GM12878 (cell line): ENCODE measurements around the gene MTMR4. TPM values are rescaled to one million over a fixed set of nuclear protein-coding genes. Genes with fewer than 3 reads are reported as not detected.
"Not testable (repeated sequence)": the region's sequence is repeated elsewhere in the genome, so short reads cannot be mapped to it uniquely, and the experiment has no call there.

ENCODE experiments used
- ATAC-seq: fragments of 200-7000 bp; cut with Tn5 transposase; 3 replicates; pipeline ENCODE4 v1.9.1; 2020; ENCODE audit warnings: mild to moderate bottlenecking, moderate library complexity
- BruUV-seq: library from RNA; stranded (reverse); fragments of 400-500 nt; replicated peaks from 2 replicates; lab custom pipeline; 2021; lab: Mats Ljungman, UMichigan
- CTCF ChIA-PET: fragments of 300-600 bp; sonication (Branson Sonifier 250); formaldehyde crosslinking; extraction: SDS; loops from one replicate; lab custom pipeline; 2021; ENCODE audit warnings: inconsistent platforms; lab: Yijun Ruan, JAX
- POLR2A ChIA-PET: fragments of 350-600 bp; formaldehyde crosslinking; extraction: SDS; loops from one replicate; lab custom pipeline; 2021; ENCODE audit warnings: inconsistent platforms; lab: Charles Lee
- RAD21 ChIA-PET: fragments of 300-600 bp; sonication (Branson Sonifier 250); formaldehyde crosslinking; loops from one replicate; lab custom pipeline; 2023; ENCODE audit warnings: antibody characterized with exemption; ENCODE audit not compliant: unreplicated experiment; lab: Charles Lee
- SMC1A ChIA-PET: fragments of 300-600 bp; sonication (Branson Sonifier 250); formaldehyde crosslinking; loops from one replicate; lab custom pipeline; 2023; ENCODE audit not compliant: unreplicated experiment, uncharacterized antibody; lab: Charles Lee
- DNase-seq: peaks from one replicate; pipeline ENCODE4 v3.0.0-alpha.2; 2011; ENCODE audit warnings: low read depth, low spot score
- FAIRE-seq: peaks from 3 replicates; lab custom pipeline; 2011; peaks lifted over from hg19 to GRCh38; lab: Jason Lieb, UNC
- H2AFZ ChIP-seq: 2 replicates; pipeline ENCODE4 v1.6.0; 2011; ENCODE audit warnings: low read depth, low read length, control low read depth; ENCODE audit not compliant: control insufficient read depth
- H3K27ac ChIP-seq: 2 replicates; pipeline ENCODE4 v1.5.1; 2011; ENCODE audit warnings: control low read depth; ENCODE audit not compliant: control insufficient read depth, insufficient read depth
- H3K27me3 ChIP-seq, 2 experiments: replicated peaks in 1 of 2; 2 replicates each; pipeline versions ENCODE4 v1.6.0 to v1.6.1; 2011; ENCODE audit warnings: low read length in 1 of 2; ENCODE audit not compliant: control insufficient read depth in 2 of 2, insufficient read depth in 2 of 2
- H3K36me3 ChIP-seq, 2 experiments: 2 replicates each; pipeline ENCODE4 v1.5.1; 2011; ENCODE audit warnings: low read length in 1 of 2; ENCODE audit not compliant: control insufficient read depth in 2 of 2, insufficient read depth in 2 of 2
- H3K4me1 ChIP-seq: 2 replicates; pipeline ENCODE4 v1.6.1; 2011; ENCODE audit warnings: mild to moderate bottlenecking, low read length, moderate library complexity, mixed read lengths; ENCODE audit not compliant: control insufficient read depth, insufficient read depth
- H3K4me2 ChIP-seq: 2 replicates; pipeline ENCODE4 v1.6.0; 2011; ENCODE audit warnings: control low read depth; ENCODE audit not compliant: control insufficient read depth, insufficient read depth
- H3K4me3 ChIP-seq: fragments of 200-600 bp; sonication (generic); 2 replicates; pipeline ENCODE4 v1.5.1; 2016
- H3K79me2 ChIP-seq: 2 replicates; pipeline ENCODE4 v1.6.0; 2011; ENCODE audit warnings: low read length; ENCODE audit not compliant: control insufficient read depth, insufficient read depth
- H3K9ac ChIP-seq: 2 replicates; pipeline ENCODE4 v1.8.0; 2011; ENCODE audit warnings: low read length, control low read depth, mixed read lengths; ENCODE audit not compliant: control insufficient read depth, insufficient read depth
- H3K9me3 ChIP-seq: replicated peaks from 3 replicates; pipeline ENCODE4 v1.5.1; 2011; ENCODE audit warnings: mild to moderate bottlenecking, low read length; ENCODE audit not compliant: control insufficient read depth, insufficient read depth
- H4K20me1 ChIP-seq: 2 replicates; pipeline ENCODE4 v1.6.0; 2011; ENCODE audit not compliant: control insufficient read depth, insufficient read depth
- CBX5 ChIP-seq: sonication (generic); IDR thresholded peaks from 2 replicates; pipeline ENCODE4 v1.6.1; 2016; ENCODE audit warnings: low read depth, moderate library complexity, mild to moderate bottlenecking, inconsistent platforms
- CREB1 ChIP-seq: IDR thresholded peaks from 2 replicates; pipeline ENCODE4 v1.6.1; 2012; ENCODE audit warnings: low read depth, mild to moderate bottlenecking, inconsistent platforms
- ETV6 ChIP-seq, 2 experiments: fragments of 450-650 bp in 1 of 2; IDR thresholded peaks in 1 of 2; conservative IDR thresholded peaks in 1 of 2; 2 replicates each; pipeline ENCODE4 v1.6.1; 2014; ENCODE audit warnings: antibody characterized with exemption in 1 of 2, borderline replicate concordance in 1 of 2, low read depth in 1 of 2, mild to moderate bottlenecking in 1 of 2, moderate library complexity in 1 of 2
- IRF4 ChIP-seq: IDR thresholded peaks from 2 replicates; pipeline ENCODE4 v1.6.1; 2011; ENCODE audit warnings: low read depth, low read length
- NFXL1 ChIP-seq: fragments of 450-650 bp; IDR thresholded peaks from 2 replicates; pipeline ENCODE4 v1.6.1; 2017; ENCODE audit warnings: antibody characterized with exemption, mild to moderate bottlenecking, borderline replicate concordance
- NFYA ChIP-seq: IDR thresholded peaks from 2 replicates; pipeline ENCODE4 v1.6.1; 2011; ENCODE audit warnings: low read depth, mild to moderate bottlenecking, low read length, improper control_type of control experiment, borderline replicate concordance
- RBBP5 ChIP-seq: fragments of 200-600 bp; sonication (generic); conservative IDR thresholded peaks from 2 replicates; pipeline ENCODE4 v1.6.1; 2016
- SMAD5 ChIP-seq: IDR thresholded peaks from 2 replicates; pipeline ENCODE4 v1.6.1; 2016; ENCODE audit warnings: antibody characterized with exemption, low read depth
- SREBF2 ChIP-seq: IDR thresholded peaks from 2 replicates; pipeline ENCODE4 v1.6.1; 2012; ENCODE audit warnings: mild to moderate bottlenecking, low read length
- TAF1 ChIP-seq: IDR thresholded peaks from 2 replicates; pipeline ENCODE4 v1.6.1; 2011; ENCODE audit warnings: mild to moderate bottlenecking, low read depth, low read length, borderline replicate concordance
- TCF12 ChIP-seq: IDR thresholded peaks from 2 replicates; pipeline ENCODE4 v1.6.1; 2011; ENCODE audit warnings: low read depth, mild to moderate bottlenecking, low read length
- YBX1 ChIP-seq: fragments of 450-650 bp; IDR thresholded peaks from 2 replicates; pipeline ENCODE4 v1.6.1; 2016; ENCODE audit warnings: antibody characterized with exemption
- YY1 ChIP-seq: IDR thresholded peaks from 2 replicates; pipeline ENCODE4 v1.6.1; 2011; ENCODE audit warnings: low read depth, mild to moderate bottlenecking, low read length
- WGBS: methylation state at CpG from one replicate; pipeline ENCODE4 v1.1.6; 2016; ENCODE audit warnings: low lambda C conversion rate; ENCODE audit not compliant: insufficient replicate concordance, insufficient coverage; ENCODE audit errors: missing lambda C conversion rate; 5-methylcytosine and 5-hydroxymethylcytosine counted together
- in situ Hi-C: fragments of 300-500 bp; cut with MboI; formaldehyde crosslinking; loops from 9 replicates; pipeline ENCODE4 v1.14.3; 2018; ENCODE audit warnings: mixed read lengths
- intact Hi-C: fragments of 100-400 bp; cut with micrococcal nuclease; formaldehyde crosslinking; loops from one replicate; pipeline ENCODE4 v1.14.2; 2022; ENCODE audit not compliant: unreplicated experiment
- polyA plus RNA-seq, 11 experiments: library from polyadenylated mRNA; depleted of rRNA in 4 of 11; unstranded in 6 of 11; stranded (reverse) in 5 of 11; fragments of >200 nt; fragmentation: Nextera tagmentation in 4 of 11; fragmentation: Illumina TruSeq in 1 of 11; extraction: Ambion mirVana in 4 of 11; extraction: Trizol in 1 of 11; gene quantifications; 1 replicate in 1 of 11; 2 replicates in 10 of 11; pipeline versions ENCODE4 v1.2.1 to v1.2.3, GENCODE V29; 2011 to 2016; ENCODE audit warnings: inconsistent platforms in 2 of 11, missing spikeins in 2 of 11, low read depth in 1 of 11
- total RNA-seq, 4 experiments: library from RNA; depleted of rRNA in 3 of 4; stranded (reverse); fragments of >200 nt in 3 of 4; fragmentation: Illumina TruSeq in 1 of 4; extraction: Trizol in 1 of 4; gene quantifications; 2 replicates each; pipeline versions ENCODE4 v1.2.1 to v1.2.3, GENCODE V29; 2013 to 2021
- TF ChIP-seq, protein P1 (sequence below): fragments of 150-350 bp; IDR thresholded peaks from 2 replicates; pipeline ENCODE4 v1.6.1; 2014; ENCODE audit warnings: mild to moderate bottlenecking, low read depth, low read length
- TF ChIP-seq, protein P2 (sequence below): fragments of 450-650 bp; IDR thresholded peaks from 2 replicates; pipeline ENCODE4 v1.6.1; 2016; ENCODE audit warnings: mild to moderate bottlenecking
- TF ChIP-seq, protein P3 (sequence below): IDR thresholded peaks from 2 replicates; pipeline ENCODE4 v1.6.1; 2011; ENCODE audit warnings: low read depth, mild to moderate bottlenecking, low read length, moderate library complexity, borderline replicate concordance; ENCODE audit errors: extremely low read depth

MTMR4 gene
- total and polyA plus RNA-seq, 10 of the 15 experiments (the other 5 are each of a cell fraction or from before 2014, with no cell fraction given), result 12.8 to 127 (median 53.2) TPM

DNA sequence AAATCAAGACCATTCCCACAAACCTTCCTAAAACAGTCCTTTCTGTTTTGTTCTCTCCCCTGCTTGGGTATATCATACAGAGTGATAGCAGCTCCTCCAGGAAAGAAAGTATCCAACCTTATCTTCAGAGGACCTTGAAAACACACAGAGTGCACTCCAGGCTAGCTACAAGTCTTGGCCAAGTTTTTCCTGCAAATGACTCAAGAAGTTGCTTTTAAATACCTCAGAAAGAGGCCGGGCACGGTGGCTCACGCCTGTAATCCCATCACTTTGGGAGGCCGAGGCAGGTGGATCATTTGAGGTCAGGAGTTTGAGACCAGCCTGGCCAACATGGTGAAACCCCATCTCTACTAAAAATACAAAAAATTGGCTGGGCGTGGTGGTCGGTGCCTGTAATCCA, 11.3 kb downstream of the MTMR4 start:
- H3K27me3 ChIP-seq, H3K79me2 ChIP-seq, POLR2A ChIA-PET, DNase-seq, H3K27ac ChIP-seq, H3K4me2 ChIP-seq, intact Hi-C loops, H3K9ac ChIP-seq, H3K9me3 ChIP-seq, ATAC-seq, BruUV-seq, in situ Hi-C loops, H4K20me1 ChIP-seq, H3K4me3 ChIP-seq, CTCF ChIA-PET, H2AFZ ChIP-seq: not testable (repeated sequence)
- peak; percentile 41 for FAIRE-seq
- WGBS, result 99% methylated on average over 6 of the region's 6 CpGs
- ChIA-PET SMC1A (interaction anchor here (1.3 to 4.0 kb wide), 2 partner anchors 11 to 16 kb away, joined by 3 to 22 read pairs; partner anchors contain the start of gene MTMR4), RAD21 (interaction anchor here (0.6 kb wide), 1 partner anchor 72 kb away, joined by 3 read pairs; no protein-coding TSS in a partner anchor)
- peaks cover 19 to 62% of the 10 kb centered on the region in 2 experiments for H3K36me3 ChIP-seq
- H3K4me1 ChIP-seq, result peaks cover 20% of the 10 kb centered on the region

DNA sequence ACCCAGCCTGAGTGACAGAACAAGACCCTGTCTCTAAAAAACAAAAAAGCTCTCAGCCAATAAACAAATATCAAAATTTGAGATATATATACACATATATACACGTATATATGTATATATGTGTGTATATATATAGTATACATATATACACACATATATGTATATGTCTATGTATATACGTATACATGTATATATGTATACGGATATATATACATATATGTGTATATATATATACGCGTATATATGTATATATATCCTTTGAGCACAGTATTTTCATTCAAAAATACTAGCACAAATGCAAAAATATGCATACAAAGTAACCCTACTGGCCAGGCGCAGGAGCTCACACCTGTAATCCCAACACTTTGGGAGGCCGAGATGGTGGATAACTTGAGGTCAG, 13.0 kb downstream of the MTMR4 start:
- CTCF ChIA-PET, result interaction anchor here (0.6 kb wide), 1 partner anchor 85 kb away, joined by 3 read pairs; no protein-coding TSS in a partner anchor
- no TSS peak for BruUV-seq
- Histone ChIP-seq H3K27ac (no peak overlapping the region), H3K4me3 (no peak overlapping the region), H2AFZ (no peak overlapping the region), H3K27me3 (no peaks in the 10 kb centered on the region), H4K20me1 (no peaks in the 10 kb centered on the region; the same call in 1 of the 2 replicates), H3K4me1 (peaks cover 20% of the 10 kb centered on the region), H3K79me2 (peaks cover 8% of the 10 kb centered on the region), H3K9ac (no peak overlapping the region), H3K9me3 (no peaks in the 10 kb centered on the region), H3K4me2 (no peak overlapping the region), H3K36me3 (peaks cover 15 to 59% of the 10 kb centered on the region in 2 experiments)
- POLR2A ChIA-PET, result interaction anchor here (0.7 kb wide), 1 partner anchor 42 kb away, joined by 3 read pairs; no protein-coding TSS in a partner anchor
- FAIRE-seq, result no peak
- intact Hi-C loops (no loop called here), in situ Hi-C loops (no loop called here)
- RAD21 ChIA-PET, result no interaction called here
- DNase-seq, result no peak
- no peak for ATAC-seq
- WGBS, result 89% methylated on average over 7 of the region's 7 CpGs
- SMC1A ChIA-PET, result interaction anchor here (1.1 to 4.0 kb wide), 2 partner anchors 13 to 459 kb away, joined by 3 to 22 read pairs; partner anchors contain the start of gene MTMR4
- TF ChIP-seq CBX5, result no peak
- TF ChIP-seq, protein P1, sequence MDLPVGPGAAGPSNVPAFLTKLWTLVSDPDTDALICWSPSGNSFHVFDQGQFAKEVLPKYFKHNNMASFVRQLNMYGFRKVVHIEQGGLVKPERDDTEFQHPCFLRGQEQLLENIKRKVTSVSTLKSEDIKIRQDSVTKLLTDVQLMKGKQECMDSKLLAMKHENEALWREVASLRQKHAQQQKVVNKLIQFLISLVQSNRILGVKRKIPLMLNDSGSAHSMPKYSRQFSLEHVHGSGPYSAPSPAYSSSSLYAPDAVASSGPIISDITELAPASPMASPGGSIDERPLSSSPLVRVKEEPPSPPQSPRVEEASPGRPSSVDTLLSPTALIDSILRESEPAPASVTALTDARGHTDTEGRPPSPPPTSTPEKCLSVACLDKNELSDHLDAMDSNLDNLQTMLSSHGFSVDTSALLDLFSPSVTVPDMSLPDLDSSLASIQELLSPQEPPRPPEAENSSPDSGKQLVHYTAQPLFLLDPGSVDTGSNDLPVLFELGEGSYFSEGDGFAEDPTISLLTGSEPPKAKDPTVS, result no peak
- TF ChIP-seq, protein P2, sequence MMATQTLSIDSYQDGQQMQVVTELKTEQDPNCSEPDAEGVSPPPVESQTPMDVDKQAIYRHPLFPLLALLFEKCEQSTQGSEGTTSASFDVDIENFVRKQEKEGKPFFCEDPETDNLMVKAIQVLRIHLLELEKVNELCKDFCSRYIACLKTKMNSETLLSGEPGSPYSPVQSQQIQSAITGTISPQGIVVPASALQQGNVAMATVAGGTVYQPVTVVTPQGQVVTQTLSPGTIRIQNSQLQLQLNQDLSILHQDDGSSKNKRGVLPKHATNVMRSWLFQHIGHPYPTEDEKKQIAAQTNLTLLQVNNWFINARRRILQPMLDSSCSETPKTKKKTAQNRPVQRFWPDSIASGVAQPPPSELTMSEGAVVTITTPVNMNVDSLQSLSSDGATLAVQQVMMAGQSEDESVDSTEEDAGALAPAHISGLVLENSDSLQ, result no peak
- no peak for TF ChIP-seq YY1
- TF ChIP-seq TCF12, result no peak
- TF ChIP-seq, protein P3, sequence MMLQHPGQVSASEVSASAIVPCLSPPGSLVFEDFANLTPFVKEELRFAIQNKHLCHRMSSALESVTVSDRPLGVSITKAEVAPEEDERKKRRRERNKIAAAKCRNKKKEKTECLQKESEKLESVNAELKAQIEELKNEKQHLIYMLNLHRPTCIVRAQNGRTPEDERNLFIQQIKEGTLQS, result no peak
- no peak for TF ChIP-seq TAF1
- no peak for TF ChIP-seq SMAD5
- no peak for TF ChIP-seq YBX1
- TF ChIP-seq IRF4, result no peak
- TF ChIP-seq RBBP5, result no peak
- TF ChIP-seq NFXL1, result no peak
- TF ChIP-seq ETV6 (conservative IDR thresholded peaks at IDR 0.05 in 1 of 2, IDR thresholded peaks at IDR 0.05 in 1 of 2; ENCODE audit: borderline replicate concordance in 1 of 2, low read depth in 1 of 2), result no peak
- TF ChIP-seq SREBF2, result no peak
- no peak for TF ChIP-seq NFYA
- no peak for TF ChIP-seq CREB1
